GM12872 (cell line): Measurements from ENCODE around the gene NR3C2.

Experiments
- TF ChIP-seq, protein P1 (sequence below): IDR thresholded peaks from 3 replicates; pipeline ENCODE4 v1.5.1; 2011; ENCODE audit warnings: low read depth, mild to moderate bottlenecking, low read length, moderate library complexity; ENCODE audit not compliant: insufficient read depth

Gene NR3C2

DNA sequence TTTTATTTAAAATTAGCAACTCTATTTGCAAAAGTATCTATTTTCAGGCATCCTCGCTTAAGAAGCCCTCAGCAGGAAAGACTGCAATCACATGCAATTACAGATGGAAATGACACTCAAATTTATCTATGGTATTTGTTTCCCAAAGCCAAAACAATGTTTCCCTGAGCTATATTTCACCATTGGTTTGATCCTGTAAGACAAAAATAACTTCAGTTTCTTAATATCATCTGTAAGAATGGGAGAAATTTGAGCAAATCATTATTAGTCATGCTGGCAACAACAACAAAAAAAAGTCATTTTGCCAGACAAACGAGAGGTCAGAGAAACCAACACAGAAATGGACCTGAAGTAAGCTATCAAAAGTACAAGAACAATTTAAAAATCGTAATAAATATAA lies 204.1 kb downstream of the NR3C2 start:
- TF ChIP-seq, protein P1, sequence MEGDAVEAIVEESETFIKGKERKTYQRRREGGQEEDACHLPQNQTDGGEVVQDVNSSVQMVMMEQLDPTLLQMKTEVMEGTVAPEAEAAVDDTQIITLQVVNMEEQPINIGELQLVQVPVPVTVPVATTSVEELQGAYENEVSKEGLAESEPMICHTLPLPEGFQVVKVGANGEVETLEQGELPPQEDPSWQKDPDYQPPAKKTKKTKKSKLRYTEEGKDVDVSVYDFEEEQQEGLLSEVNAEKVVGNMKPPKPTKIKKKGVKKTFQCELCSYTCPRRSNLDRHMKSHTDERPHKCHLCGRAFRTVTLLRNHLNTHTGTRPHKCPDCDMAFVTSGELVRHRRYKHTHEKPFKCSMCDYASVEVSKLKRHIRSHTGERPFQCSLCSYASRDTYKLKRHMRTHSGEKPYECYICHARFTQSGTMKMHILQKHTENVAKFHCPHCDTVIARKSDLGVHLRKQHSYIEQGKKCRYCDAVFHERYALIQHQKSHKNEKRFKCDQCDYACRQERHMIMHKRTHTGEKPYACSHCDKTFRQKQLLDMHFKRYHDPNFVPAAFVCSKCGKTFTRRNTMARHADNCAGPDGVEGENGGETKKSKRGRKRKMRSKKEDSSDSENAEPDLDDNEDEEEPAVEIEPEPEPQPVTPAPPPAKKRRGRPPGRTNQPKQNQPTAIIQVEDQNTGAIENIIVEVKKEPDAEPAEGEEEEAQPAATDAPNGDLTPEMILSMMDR: no peak

DNA sequence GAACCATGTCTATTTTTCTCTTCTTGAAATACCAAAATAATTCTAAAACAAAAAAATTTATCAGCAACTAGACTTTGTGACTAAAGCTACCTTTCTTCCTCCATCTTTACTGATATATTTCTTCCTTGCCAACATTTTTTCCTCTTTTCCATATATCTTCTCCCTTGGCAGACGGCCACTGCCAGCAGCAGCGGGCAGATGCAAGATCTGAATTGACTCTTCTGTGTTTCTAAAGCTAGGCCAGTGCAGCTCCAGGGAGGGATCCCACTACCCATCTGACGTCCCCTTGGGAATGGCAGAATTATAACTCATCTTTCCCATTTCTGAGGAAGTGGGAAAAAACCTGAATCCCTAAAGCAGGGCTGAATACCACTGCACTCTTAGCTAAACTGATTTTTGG lies 206.4 kb downstream of the NR3C2 start:
- TF ChIP-seq, protein P1: no peak

DNA sequence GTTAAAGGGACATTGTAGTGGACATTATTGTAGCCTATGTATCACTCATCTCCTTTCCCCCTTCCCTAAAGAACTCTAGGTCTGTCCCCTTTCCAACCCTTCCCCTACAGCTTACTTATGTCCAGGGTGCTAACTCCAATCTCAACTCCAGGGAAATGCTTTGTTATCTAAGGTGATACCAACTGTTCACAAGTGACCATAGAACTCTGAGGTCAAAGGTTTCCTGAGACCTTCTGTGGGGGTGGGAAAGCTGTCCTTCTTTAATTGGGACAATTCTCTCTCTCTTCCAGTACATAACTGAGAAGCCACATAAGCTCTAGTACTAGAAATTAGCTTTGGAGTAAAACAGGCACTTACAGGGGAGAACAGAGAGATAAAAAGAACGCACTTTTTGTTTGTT lies 212.4 kb downstream of the NR3C2 start:
- TF ChIP-seq, protein P1: no peak

DNA sequence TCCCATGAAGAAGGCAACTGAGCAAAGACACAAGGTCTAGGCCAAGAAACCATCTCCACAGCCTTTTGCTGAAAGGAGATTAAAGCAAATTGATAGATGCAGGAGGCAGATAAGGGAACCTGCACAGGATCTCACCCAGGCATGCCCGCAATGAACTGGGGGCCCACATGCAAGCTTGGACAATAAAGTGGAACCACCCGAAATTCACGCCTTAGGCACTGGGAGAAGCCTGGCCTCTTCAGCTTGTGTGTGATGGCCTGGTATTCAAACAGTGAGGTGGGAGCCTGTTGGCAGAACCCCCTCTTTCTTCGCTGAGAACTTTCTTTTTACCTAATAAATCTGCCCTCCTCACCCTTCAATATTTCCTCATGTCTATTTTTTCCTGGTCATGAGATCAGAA lies 213.2 kb downstream of the NR3C2 start:
- TF ChIP-seq, protein P1: no peak

DNA sequence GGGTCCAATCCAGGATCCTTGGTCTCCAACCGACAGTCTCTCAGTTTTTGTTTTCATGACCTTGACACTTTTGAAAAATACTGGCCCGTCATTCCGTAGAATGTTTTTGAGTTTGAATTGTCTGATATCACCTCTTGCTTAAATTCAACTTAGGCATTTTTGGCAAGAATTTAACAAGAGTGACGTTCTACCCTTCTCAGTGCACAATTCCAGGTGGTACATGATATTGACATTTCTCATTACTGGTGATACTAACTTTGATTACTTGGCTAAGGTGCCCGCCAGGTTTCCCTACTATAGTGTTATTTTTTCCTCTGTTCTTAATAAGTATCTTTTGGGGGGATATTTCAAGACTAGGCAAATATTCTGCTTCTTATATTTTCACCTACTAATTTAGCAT lies 215.1 kb downstream of the NR3C2 start:
- TF ChIP-seq, protein P1: no peak

DNA sequence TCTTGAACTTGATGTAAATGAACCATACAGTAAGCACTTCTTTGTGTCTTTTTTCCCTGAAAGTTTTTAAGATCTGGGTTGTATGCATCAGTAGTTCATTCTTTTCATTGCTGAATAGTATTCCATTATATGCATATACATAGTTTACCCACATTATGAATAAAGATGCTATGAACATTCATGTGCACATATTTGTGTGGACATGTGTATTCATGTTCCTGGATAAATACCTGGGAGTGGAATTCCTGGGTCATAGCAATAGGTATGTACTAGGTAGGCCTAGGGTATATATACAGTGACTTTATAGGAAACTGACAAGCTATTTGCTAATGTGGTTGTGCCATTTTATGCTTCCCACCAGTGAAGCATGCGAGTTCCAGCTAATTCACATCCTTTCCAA lies 215.9 kb downstream of the NR3C2 start:
- TF ChIP-seq, protein P1: no peak

DNA sequence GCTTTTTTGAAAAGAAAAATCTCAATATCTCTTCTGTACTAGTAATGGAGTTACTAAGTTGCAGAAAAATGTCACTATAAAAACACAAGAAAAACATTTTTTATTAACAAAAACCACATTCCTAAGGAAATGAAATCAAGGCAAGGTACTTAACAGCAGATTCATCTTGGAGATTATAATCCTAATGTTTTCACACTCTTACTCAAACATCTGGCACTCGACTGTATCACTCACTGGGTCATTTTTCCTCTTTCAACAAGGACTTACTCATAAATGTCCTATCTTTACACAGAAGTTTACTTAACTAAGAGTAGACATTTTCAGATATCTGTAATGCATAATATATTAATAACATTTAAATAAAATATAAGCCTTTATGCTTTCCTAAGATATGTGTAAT lies 216.6 kb downstream of the NR3C2 start:
- TF ChIP-seq, protein P1: no peak

DNA sequence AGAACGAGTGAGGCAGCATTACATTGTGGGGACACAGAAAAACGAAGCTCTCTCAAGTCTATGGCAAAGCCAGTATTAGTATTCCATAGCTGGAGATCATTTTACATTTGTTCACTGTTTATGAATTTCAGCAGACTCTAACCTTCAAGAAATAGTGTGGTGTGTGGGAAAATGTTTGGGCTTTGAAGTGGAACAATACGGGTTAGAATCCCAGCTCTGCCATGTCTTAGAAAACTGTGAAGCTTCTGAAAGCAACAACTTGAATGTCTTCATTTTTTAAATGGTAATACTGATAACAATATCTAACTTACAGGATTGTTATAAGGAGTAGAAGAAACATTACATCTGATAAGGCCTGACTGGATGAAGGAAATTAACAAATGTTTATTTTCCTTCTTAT lies 217.7 kb downstream of the NR3C2 start:
- TF ChIP-seq, protein P1: no peak
